22Rv1 (cell line): Measurements from ENCODE around the gene TGIF2.

Experiments
- H3K27ac ChIP-seq: fragments of 450-650 bp; 2 replicates; pipeline ENCODE4 v1.5.1; 2017
- ZFX ChIP-seq: fragments of 450-650 bp; IDR thresholded peaks from 2 replicates; pipeline ENCODE4 v1.6.1; 2017; ENCODE audit warnings: antibody characterized with exemption, borderline replicate concordance
- TF ChIP-seq, protein P1 (sequence below): fragments of 450-650 bp; IDR thresholded peaks from 2 replicates; pipeline ENCODE4 v1.5.1; 2017; ENCODE audit warnings: mild to moderate bottlenecking

The TGIF2 gene

DNA sequence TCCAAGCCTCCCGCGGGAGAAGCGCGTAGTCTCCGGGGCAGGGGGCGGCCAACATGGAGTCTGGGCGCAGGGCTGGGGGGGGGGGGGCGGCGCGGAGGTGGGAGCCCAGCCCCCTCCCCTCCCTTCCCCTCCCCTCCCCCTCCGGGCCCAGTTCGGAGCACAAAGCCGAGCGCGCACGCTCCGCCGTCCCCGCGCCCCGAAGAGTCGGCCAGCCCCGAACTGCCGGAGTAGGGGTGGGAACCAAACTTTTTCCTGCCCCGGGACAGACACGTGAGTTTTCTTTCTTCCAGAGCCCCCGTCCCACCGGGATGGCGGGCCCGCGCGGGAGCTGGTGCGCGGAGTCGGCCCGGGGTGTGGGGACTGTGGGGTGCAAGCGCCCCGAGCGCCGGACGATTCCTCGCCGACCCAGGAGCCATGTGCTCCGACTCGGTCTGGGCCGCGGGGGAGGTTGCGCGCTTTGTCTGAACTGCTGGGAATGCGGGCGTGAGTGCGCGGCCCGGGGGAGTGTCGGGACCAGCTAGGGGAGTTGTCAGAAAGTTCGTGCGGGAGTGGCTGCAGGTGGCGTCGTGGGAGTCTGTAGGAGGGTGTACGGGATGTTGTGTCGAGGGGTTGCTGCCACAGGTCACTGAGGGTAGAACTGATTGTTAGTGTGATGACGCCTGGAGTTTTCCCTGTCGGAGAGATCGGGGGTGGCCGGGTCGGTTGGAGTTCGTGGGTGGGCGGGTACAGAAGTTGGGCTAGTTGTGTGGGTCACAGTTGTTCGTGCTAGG lies 1.2 kb downstream of the TGIF2 start:
- TF ChIP-seq ZFX, result no peak
- TF ChIP-seq, protein P1, sequence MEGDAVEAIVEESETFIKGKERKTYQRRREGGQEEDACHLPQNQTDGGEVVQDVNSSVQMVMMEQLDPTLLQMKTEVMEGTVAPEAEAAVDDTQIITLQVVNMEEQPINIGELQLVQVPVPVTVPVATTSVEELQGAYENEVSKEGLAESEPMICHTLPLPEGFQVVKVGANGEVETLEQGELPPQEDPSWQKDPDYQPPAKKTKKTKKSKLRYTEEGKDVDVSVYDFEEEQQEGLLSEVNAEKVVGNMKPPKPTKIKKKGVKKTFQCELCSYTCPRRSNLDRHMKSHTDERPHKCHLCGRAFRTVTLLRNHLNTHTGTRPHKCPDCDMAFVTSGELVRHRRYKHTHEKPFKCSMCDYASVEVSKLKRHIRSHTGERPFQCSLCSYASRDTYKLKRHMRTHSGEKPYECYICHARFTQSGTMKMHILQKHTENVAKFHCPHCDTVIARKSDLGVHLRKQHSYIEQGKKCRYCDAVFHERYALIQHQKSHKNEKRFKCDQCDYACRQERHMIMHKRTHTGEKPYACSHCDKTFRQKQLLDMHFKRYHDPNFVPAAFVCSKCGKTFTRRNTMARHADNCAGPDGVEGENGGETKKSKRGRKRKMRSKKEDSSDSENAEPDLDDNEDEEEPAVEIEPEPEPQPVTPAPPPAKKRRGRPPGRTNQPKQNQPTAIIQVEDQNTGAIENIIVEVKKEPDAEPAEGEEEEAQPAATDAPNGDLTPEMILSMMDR, result no peak
- peak overlapping the region; percentile 80 for H3K27ac ChIP-seq

DNA sequence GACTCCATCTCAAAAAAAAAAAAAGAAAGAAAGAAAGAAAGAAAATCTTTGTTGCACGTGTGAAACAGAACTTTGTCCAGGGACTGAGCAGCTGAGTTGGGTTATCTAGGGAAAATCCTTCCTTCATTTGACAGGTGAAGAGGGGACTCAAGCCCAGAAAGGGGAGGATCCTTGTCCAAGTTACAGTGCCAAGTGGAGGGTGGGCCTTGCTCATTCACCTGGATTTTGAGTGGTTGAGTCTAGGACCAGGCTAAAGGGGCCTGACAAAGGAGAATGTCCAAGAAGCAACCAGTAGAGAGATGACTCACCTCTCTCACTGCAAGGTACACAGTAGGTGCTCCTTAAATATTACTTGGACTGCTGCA lies 2.7 kb downstream of the TGIF2 start:
- H3K27ac ChIP-seq, result peak overlapping the region; percentile 80; the same call in 1 of the 2 replicates
- TF ChIP-seq, protein P1, result no peak
- no peak for TF ChIP-seq ZFX

GRCh38 chr20:36578356-36579041 lies 5.1 kb downstream of the TGIF2 start:
- TF ChIP-seq, protein P1, result no peak
- no peak for TF ChIP-seq ZFX
- no peak overlapping the region for H3K27ac ChIP-seq

- no peak overlapping the region for H3K27ac ChIP-seq
- no peak for TF ChIP-seq ZFX
- TF ChIP-seq, protein P1, result no peak
Observed at GRCh38 chr20:36579996-36580545, 6.7 kb downstream of the TGIF2 start.

DNA sequence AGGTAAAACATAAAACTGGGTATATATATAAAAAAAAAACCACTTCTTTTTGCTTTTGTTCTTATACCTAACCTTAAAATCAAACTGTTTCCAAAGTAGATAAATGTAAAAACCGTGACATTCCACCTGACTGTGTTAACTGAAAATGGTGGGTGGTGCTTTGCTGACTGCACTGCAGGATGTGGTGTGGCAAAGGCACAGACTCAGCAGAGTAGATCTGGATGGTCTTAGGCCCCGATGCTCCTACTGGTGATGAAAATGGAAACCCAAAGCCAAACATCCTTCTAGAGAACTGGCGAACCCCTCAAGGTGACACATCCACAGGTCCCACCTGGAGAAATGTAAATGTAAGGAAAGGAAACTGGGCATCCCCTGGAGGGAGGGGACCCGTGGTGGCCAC lies 8.9 kb downstream of the TGIF2 start:
- TF ChIP-seq, protein P1, result no peak
- TF ChIP-seq ZFX, result no peak

GRCh38 chr20:36582821-36583220 lies 9.4 kb downstream of the TGIF2 start:
- TF ChIP-seq, protein P1, result no peak
- no peak for TF ChIP-seq ZFX
- no peak overlapping the region for H3K27ac ChIP-seq

More for the DNA sequence above, 8.9 kb downstream of the TGIF2 start:
- no peak overlapping the region for H3K27ac ChIP-seq
